Chondrocyte (in vitro differentiated cells): ENCODE data around the gene DIP2C. TPM values are rescaled to one million over a fixed set of nuclear protein-coding genes. Genes with fewer than 3 reads are reported as not detected.
"Not testable (repeated sequence)": the region's sequence is repeated elsewhere in the genome, so short reads cannot be mapped to it uniquely, and the experiment has no call there.

Experiments
- DNase-seq: peaks from one replicate; pipeline ENCODE4 v3.0.0; 2021; ENCODE audit warnings: mixed read lengths, low spot score
- H3K27ac Mint-ChIP-seq: one replicate; pipeline ENCODE4 v1.8.0; 2021; ENCODE audit warnings: mild to moderate bottlenecking, moderate library complexity, mixed read lengths; ENCODE audit not compliant: unreplicated experiment
- H3K27me3 Mint-ChIP-seq: 2 replicates; pipeline ENCODE4 v1.8.0; 2021; ENCODE audit warnings: low read depth, mixed read lengths
- H3K36me3 Mint-ChIP-seq: 2 replicates; pipeline ENCODE4 v1.8.0; 2021; ENCODE audit warnings: low read depth, mixed read lengths
- H3K4me1 Mint-ChIP-seq: 2 replicates; pipeline ENCODE4 v1.8.0; 2021; ENCODE audit warnings: low read depth, mild to moderate bottlenecking, mixed read lengths
- H3K4me3 Mint-ChIP-seq: one replicate; pipeline ENCODE4 v1.8.0; 2021; ENCODE audit warnings: mild to moderate bottlenecking, moderate library complexity, mixed read lengths; ENCODE audit not compliant: unreplicated experiment
- H3K9me3 Mint-ChIP-seq: 2 replicates; pipeline ENCODE4 v1.8.0; 2021; ENCODE audit warnings: low read depth, mixed read lengths
- total RNA-seq: library from RNA; stranded (reverse); gene quantifications from 3 replicates; pipeline ENCODE4 v1.2.1, GENCODE V29; 2021
- TF ChIP-seq, protein P1 (sequence below): fragments of 200-600 bp; sonication (generic); IDR thresholded peaks from 2 replicates; pipeline ENCODE4 v1.5.0; 2021; ENCODE audit warnings: antibody characterized with exemption, mild to moderate bottlenecking, moderate library complexity

The DIP2C gene
- total RNA-seq, 1 donor from 2014 or later = 47.9 TPM

DNA sequence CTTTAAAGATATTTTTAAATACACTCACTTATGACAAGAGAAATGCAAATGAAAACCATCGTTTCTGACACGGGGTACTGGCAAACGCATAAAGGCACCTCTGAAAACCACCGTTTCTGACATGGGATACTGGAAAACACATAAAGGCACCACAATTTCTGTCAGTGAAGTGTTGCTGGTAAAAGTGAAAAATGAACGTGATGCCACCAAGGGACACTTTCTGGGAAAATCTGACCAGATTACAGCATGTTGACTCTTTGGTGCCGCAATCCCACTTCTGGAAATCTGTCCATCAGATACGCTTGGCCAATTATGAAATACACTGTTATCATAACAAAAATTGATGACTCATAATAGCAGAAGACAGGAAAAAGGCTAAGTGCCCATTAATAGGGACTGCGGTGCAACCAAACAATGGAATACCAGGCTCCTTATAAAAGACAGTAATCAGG is 422.5 kb downstream of the DIP2C start:
- peaks cover 11% of the 10 kb centered on the region for H3K4me1 Mint-ChIP-seq
- H3K27ac Mint-ChIP-seq = no peak overlapping the region
- no peak for DNase-seq
- H3K9me3 Mint-ChIP-seq = no peaks in the 10 kb centered on the region
- TF ChIP-seq, protein P1, sequence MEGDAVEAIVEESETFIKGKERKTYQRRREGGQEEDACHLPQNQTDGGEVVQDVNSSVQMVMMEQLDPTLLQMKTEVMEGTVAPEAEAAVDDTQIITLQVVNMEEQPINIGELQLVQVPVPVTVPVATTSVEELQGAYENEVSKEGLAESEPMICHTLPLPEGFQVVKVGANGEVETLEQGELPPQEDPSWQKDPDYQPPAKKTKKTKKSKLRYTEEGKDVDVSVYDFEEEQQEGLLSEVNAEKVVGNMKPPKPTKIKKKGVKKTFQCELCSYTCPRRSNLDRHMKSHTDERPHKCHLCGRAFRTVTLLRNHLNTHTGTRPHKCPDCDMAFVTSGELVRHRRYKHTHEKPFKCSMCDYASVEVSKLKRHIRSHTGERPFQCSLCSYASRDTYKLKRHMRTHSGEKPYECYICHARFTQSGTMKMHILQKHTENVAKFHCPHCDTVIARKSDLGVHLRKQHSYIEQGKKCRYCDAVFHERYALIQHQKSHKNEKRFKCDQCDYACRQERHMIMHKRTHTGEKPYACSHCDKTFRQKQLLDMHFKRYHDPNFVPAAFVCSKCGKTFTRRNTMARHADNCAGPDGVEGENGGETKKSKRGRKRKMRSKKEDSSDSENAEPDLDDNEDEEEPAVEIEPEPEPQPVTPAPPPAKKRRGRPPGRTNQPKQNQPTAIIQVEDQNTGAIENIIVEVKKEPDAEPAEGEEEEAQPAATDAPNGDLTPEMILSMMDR = no peak
- H3K36me3 Mint-ChIP-seq = no peaks in the 10 kb centered on the region
- H3K4me3 Mint-ChIP-seq = no peak overlapping the region
- H3K27me3 Mint-ChIP-seq = no peaks in the 10 kb centered on the region

DNA sequence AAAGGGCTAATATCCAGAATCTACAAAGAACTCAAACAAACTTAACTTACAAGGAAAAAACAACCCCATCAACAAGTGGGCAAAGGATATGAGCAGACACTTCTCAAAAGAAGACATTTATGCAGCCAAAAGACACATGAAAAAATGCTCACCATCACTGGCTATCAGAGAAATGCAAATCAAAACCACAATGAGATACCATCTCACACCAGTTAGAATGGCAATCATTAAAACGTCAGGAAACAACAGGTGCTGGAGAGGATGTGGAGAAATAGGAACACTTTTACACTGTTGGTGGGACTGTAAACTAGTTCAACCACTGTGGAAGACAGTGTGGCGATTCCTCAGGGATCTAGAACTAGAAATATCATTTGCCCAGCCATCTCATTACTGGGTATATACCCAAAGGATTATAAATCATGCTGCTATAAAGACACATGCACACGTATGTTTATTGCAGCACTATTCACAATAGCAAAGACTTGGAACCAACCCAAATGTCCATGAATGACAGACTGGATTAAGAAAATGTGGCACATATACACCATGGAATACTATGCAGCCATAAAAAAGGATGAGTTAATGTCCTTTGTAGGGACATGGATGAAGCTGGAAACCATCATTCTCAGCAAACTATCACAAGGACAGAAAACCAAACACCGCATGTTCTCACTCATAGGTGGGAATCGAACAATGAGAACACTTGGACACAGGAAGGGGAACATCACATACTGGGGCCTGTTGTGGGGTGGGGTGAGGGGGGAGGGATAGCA is 423.5 kb downstream of the DIP2C start:
- H3K9me3 Mint-ChIP-seq, H3K4me1 Mint-ChIP-seq, H3K4me3 Mint-ChIP-seq, H3K27ac Mint-ChIP-seq, H3K27me3 Mint-ChIP-seq, DNase-seq, H3K36me3 Mint-ChIP-seq: not testable (repeated sequence)

DNA sequence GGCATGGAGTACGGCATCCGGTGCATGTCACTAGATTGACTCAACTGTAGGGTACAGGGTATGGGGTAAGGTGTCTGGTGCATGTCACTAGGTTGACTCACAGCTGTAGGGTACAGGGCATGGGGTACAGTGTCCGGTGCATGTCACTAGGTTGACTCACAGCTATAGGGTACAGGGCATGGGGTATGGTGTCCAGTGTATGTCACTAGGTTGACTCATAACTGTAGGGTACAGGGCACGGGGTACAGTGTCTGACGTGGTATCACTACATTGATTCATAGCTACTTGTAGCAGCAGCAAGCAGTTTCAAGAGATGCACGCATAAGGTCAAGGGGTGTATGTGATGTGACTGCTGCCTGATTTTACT is 424.4 kb downstream of the DIP2C start:
- H3K4me3 Mint-ChIP-seq, DNase-seq, H3K36me3 Mint-ChIP-seq, H3K9me3 Mint-ChIP-seq, H3K27ac Mint-ChIP-seq, H3K4me1 Mint-ChIP-seq, H3K27me3 Mint-ChIP-seq: not testable (repeated sequence)

DNA sequence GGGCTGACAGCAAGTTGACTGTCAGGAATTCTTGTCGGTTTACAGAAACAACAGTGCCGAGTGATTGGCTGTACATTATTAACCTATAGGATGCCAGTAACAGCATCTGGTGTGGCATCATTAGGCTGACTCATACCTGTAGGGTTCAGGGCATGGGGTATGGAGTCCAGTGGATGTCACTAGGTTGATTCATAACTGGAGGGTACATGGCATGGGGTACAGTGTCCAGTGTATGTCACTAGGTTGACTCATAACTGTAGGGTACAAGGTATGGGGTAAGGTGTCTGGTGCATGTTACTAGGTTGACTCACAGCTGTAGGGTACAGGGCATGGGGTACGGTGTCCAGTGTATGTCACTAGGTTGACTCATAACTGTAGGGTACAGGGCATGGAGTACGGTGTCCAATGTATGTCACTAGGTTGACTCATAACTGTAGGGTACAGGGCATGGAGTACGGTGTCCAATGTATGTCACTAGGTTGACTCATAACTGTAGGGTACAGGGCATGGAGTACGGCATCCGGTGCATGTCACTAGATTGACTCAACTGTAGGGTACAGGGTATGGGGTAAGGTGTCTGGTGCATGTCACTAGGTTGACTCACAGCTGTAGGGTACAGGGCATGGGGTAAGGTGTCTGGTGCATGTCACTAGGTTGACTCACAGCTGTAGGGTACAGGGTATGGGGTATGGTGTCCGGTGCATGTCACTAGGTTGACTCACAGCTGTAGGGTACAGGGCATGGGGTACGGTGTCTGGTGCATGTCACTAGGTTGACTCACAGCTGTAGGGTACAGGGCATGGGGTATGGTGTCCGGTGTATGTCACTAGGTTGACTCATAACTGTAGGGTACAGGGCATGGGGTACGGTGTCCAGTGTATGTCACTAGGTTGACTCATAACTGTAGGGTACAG is 425.1 kb downstream of the DIP2C start:
- DNase-seq, H3K27ac Mint-ChIP-seq, H3K36me3 Mint-ChIP-seq, H3K9me3 Mint-ChIP-seq, H3K27me3 Mint-ChIP-seq, H3K4me3 Mint-ChIP-seq, H3K4me1 Mint-ChIP-seq: not testable (repeated sequence)

DNA sequence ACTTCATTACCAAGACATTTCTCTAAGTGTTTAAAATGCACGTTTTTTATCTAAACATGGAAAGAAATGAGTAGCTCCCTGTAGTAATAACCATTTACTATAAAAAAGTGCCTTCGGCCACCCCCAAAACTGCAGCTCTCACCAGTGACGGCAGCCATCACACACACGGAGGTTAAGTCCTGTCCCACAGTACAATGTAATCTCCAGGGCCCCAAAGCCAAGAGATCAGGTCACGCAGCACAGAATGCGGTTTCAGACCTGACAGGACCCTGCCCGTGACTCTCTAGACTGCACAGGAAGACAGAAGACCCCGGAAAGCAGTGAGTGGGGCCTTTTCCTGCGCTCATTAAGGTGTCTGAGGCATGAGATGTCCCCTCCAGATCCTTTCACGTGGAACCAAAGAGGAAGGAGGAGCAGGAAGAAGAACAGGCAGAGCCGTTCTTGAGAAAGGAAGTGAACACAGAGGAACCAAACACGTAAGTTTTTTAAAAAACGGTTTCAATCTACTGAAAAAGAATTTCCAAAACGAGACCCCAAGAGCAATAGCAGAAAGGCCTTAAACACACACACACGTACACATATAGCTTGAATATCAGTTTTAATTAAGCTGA is 428.5 kb downstream of the DIP2C start:
- Mint-ChIP-seq H3K4me3 (no peak overlapping the region), H3K36me3 (peaks cover 11% of the 10 kb centered on the region), H3K4me1 (no peaks in the 10 kb centered on the region), H3K27ac (no peak overlapping the region), H3K9me3 (no peaks in the 10 kb centered on the region), H3K27me3 (no peaks in the 10 kb centered on the region)
- no peak for DNase-seq
- TF ChIP-seq, protein P1 = no peak

DNA sequence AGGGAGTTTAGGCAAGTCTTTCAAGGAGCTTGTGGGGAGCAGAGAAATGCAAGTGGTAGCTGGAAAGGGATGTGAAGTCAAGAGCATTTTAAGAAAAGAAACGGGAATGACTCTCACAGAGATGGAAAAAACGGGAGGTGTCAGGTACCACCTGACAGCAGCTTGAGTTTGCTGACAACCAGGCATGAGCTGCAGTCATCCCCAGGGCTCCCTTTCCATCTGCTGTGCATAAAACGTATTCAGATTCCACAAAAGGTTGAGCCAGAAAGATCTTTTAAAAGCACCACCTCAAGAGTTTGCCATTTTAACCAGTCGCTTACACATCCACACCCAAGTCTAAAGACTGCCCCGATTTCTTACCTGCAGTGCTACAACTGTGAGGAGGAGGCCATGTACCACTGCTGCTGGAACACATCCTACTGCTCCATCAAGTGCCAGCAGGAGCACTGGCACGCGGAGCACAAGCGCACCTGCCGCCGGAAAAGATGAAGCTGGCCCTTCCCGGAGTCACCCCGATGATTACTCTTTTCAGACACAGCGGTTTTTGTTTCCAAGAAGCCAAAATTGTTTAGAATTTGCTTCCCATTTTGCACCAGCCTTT is 437.4 kb downstream of the DIP2C start:
- no peaks in the 10 kb centered on the region for H3K27me3 Mint-ChIP-seq
- H3K36me3 Mint-ChIP-seq = peaks cover 53% of the 10 kb centered on the region
- H3K9me3 Mint-ChIP-seq = no peaks in the 10 kb centered on the region
- H3K27ac Mint-ChIP-seq = no peak overlapping the region
- no peak overlapping the region for H3K4me3 Mint-ChIP-seq
- DNase-seq = no peak
- TF ChIP-seq, protein P1 = no peak
- H3K4me1 Mint-ChIP-seq = no peaks in the 10 kb centered on the region
